GM18508 (cell line): ENCODE results near the gene TFPI.

ENCODE experiments used
- ATAC-seq: cut with Tn5 transposase; IDR thresholded peaks from one replicate; pipeline ENCODE4 v1.9.1; 2021; ENCODE audit warnings: moderate number of reproducible peaks; ENCODE audit not compliant: insufficient read depth, unreplicated experiment

The TFPI gene

DNA sequence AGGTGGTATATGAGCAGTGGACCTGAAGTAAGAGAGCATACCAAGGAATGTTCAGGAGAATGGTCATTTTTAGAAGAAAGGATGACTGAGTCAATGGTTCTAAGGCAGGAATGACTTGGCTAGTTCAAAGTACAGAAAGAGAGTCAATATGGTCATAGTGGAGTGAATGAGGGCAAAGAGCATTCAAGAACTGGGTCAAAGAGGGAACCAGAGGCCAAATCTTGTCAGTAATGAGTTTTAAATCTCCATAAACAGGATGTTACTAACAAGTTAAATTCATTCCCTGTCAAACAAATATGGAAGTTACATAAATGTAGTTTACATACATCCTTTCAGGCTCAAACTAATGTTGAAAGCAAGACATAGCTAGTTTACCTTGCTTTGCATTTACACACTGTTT lies 122.3 kb downstream of the TFPI start:
- no peak for ATAC-seq

GRCh38 chr2:187429989-187430388 lies 124.2 kb downstream of the TFPI start:
- no peak for ATAC-seq

DNA sequence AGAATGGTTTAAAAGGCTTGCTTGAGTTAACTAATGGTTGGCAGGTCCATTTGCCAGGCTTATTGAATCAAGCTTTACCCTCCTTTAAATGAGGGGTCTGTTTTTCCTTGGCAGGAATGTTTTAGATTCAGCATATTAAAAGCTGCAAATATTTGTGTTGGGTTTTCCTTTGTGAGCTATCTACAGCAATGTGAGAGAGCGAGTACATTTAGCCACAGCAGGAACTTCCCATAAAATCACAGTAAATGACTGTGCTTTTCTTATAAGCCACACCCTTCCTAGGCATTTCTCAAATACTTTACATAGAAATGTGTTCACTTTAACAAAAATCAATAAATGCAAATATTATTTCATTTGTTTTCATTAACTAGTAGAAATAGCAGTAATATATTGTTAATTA lies 130.1 kb downstream of the TFPI start:
- ATAC-seq = no peak

DNA sequence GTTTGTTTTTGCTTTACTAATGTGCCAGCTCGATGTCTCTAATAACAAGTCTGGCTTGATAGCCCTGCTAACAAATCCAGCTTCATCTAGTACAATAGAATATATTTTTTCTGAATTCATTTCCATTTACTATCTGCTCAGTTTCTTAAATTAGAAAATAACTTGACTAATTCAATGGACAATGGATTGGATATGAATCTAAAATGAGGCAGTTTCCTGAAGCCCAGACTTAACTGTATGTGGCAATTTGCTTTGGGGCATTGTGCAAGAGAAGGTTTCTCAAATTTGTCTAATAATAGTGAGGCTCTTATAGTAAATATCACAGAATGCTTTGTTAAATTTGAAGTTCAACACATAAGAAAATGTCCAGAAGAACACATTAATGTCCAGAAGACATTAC lies 132.0 kb downstream of the TFPI start:
- no peak for ATAC-seq

DNA sequence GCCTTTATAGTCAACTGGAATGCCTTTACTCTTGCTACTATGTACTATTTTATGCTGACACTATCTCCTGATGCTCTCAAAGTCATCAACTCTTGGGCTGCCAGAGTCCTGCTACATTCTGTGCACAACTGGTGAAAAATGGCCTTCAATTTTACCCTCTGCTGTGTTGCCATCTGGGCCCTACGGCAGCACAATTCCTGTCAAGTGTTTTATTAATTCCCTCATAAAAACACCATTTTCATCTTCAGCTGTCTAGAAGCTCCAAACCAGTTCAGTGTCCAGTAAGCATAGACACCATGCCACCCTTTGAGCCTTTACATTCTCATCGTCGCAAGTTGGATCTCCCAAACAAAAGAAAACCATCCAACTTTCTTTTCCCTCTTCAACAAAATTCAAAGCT lies 132.7 kb downstream of the TFPI start:
- no peak for ATAC-seq

DNA sequence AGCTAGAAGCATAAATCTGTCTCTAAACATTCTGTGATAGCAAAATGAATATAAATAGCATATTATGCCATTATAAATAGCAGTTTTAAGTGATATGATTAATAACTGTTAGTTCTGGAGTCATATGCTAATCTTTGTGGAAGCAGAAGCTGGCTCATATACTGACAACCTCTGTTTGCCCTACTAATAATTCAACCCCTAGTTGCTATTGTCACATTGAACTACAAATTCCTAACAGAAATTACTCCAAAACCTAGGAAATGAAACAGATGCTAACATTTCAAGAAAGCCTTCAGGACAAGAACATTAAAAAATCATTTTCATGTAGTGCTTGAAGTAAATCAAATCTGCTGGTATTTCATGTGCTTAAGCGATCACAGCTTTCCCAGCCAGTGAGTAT lies 134.4 kb downstream of the TFPI start:
- ATAC-seq = no peak

GRCh38 chr2:187415449-187415848 lies 138.8 kb downstream of the TFPI start:
- ATAC-seq = no peak
